ENCODE results near the gene DPYD.

The DPYD gene

DNA sequence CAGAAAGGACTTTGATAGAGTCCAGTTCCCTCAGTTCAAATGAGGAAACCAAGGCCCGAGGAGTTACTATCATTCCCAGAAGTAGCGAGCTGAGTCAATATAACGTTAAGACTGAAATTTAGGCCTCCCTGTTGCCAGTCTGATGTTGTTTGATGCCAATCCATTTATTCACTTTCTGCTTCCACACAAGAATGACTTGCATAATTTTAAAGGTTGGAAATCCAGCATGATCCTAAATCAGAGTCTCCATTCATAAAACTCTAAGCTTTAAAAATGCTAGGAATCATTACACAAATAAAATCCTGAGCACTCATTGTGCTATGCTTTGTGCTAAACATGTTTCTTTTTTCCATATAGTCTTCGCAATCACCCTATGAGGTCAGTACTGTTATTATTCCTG, 784.9 kb downstream of the DPYD start:
- Histone ChIP-seq H3K4me3 (IDR thresholded peaks at IDR 0.05; ENCODE audit: insufficient read depth, low read depth, low read length) (no peak overlapping the region), H3K4me1 (ENCODE audit: low read depth, poor library complexity, severe bottlenecking) (no peaks in the 10 kb centered on the region), H3K36me3 (ENCODE audit: insufficient read depth) (no peaks in the 10 kb centered on the region), H3K4me2 (no peak overlapping the region), H3K27ac (no peak overlapping the region), H3K9ac (no peak overlapping the region), H2AFZ (ENCODE audit: low read depth) (no peak overlapping the region), H4K20me1 (ENCODE audit: insufficient read depth) (no peaks in the 10 kb centered on the region), H3K79me2 (ENCODE audit: insufficient read depth, low read depth) (no peaks in the 10 kb centered on the region), H3K27me3 (ENCODE audit: insufficient read depth, low read depth) (no peaks in the 10 kb centered on the region)
- TF ChIP-seq, protein P1, sequence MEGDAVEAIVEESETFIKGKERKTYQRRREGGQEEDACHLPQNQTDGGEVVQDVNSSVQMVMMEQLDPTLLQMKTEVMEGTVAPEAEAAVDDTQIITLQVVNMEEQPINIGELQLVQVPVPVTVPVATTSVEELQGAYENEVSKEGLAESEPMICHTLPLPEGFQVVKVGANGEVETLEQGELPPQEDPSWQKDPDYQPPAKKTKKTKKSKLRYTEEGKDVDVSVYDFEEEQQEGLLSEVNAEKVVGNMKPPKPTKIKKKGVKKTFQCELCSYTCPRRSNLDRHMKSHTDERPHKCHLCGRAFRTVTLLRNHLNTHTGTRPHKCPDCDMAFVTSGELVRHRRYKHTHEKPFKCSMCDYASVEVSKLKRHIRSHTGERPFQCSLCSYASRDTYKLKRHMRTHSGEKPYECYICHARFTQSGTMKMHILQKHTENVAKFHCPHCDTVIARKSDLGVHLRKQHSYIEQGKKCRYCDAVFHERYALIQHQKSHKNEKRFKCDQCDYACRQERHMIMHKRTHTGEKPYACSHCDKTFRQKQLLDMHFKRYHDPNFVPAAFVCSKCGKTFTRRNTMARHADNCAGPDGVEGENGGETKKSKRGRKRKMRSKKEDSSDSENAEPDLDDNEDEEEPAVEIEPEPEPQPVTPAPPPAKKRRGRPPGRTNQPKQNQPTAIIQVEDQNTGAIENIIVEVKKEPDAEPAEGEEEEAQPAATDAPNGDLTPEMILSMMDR (conservative IDR thresholded peaks at IDR 0.05; ENCODE audit: low read depth, low read length) = no peak

DNA sequence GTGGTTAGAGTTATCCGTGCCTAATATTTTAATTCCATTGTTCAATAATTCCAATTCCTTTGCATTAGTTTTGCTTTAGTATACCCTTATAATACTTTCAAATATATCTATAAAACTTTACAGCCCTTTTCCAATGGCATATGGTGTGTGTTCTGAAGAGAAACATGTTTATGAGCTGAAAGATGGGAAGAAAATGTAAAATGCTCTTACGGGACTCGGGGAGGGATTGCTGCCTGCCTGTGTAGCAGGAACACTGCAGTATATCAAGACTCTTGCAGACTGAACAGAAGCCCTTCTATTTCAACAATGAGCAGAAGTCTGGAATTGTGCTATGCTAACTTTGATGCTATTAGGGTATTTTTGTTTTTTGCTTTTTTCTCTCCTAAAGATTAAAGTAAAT, 792.4 kb downstream of the DPYD start:
- Histone ChIP-seq H3K79me2 (ENCODE audit: insufficient read depth, low read depth) (no peaks in the 10 kb centered on the region), H3K27ac (no peak overlapping the region), H3K4me1 (ENCODE audit: low read depth, poor library complexity, severe bottlenecking) (no peaks in the 10 kb centered on the region), H4K20me1 (ENCODE audit: insufficient read depth) (no peaks in the 10 kb centered on the region), H3K9ac (no peak overlapping the region), H2AFZ (ENCODE audit: low read depth) (no peak overlapping the region), H3K36me3 (ENCODE audit: insufficient read depth) (no peaks in the 10 kb centered on the region), H3K4me3 (IDR thresholded peaks at IDR 0.05; ENCODE audit: insufficient read depth, low read depth, low read length) (no peak overlapping the region), H3K27me3 (ENCODE audit: insufficient read depth, low read depth) (no peaks in the 10 kb centered on the region), H3K4me2 (no peak overlapping the region)
- TF ChIP-seq, protein P1 (conservative IDR thresholded peaks at IDR 0.05; ENCODE audit: low read depth, low read length) = no peak

DNA sequence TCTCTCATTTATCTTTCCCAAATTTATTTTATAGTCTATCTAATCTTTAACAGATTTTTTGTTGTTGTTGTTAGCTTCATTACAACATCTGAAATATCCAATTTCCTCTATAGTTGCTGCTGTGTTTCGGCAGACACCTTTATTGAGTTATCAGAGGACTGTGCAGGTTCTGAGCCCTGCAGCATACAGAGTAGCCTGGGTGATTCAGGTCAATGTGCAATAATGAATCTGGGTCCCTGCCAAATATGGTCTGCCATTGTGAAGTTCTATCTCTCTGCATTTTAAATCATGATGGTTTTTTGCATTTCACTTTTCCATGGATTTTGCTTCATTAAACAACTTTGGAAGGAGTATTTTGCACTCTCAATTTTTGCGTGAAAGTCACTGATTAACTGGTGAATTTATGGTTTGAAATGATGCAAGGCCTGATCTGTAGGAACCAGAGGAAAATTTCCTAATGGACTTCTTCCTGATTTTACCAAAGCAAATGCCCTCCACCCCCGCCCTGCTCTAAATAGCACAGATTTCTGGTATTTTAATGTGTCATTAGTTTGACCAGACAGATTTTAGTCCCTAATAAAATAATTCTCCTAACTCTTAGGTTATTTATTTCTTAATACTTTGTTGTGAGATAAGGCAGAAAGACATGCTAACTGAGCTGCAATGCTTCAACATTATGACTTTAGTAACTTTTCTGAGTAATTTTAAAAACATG, 797.0 kb downstream of the DPYD start:
- Histone ChIP-seq H3K27me3 (ENCODE audit: insufficient read depth, low read depth) (no peaks in the 10 kb centered on the region), H3K36me3 (ENCODE audit: insufficient read depth) (no peaks in the 10 kb centered on the region), H3K4me2 (no peak overlapping the region), H2AFZ (ENCODE audit: low read depth) (no peak overlapping the region), H3K27ac (no peak overlapping the region), H3K4me1 (ENCODE audit: low read depth, poor library complexity, severe bottlenecking) (no peaks in the 10 kb centered on the region), H3K79me2 (ENCODE audit: insufficient read depth, low read depth) (no peaks in the 10 kb centered on the region), H3K9ac (no peak overlapping the region), H4K20me1 (ENCODE audit: insufficient read depth) (no peaks in the 10 kb centered on the region), H3K4me3 (IDR thresholded peaks at IDR 0.05; ENCODE audit: insufficient read depth, low read depth, low read length) (no peak overlapping the region)
- TF ChIP-seq, protein P1 (conservative IDR thresholded peaks at IDR 0.05; ENCODE audit: low read depth, low read length) = no peak

DNA sequence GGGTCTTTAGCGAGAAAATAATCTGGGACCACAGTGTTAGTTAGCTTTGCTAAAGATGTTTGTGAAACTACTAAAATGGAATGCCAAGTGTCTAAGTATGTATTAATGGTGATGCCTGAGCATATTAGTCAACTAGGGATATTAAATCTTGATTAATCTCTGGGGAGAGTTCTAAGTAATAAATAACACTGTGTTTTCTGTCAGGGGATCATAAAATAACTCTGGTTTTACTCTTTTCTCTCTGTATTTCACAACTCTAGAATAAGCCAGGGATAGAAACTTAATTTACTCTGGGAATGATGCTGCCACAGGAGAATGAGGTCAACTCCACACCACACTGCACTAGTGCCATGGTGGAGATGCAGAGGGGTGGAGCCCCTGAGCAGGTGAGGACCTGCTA, 800.0 kb downstream of the DPYD start:
- Histone ChIP-seq H3K4me2 (no peak overlapping the region), H2AFZ (ENCODE audit: low read depth) (no peak overlapping the region), H3K9ac (no peak overlapping the region), H3K27ac (no peak overlapping the region), H3K4me1 (ENCODE audit: low read depth, poor library complexity, severe bottlenecking) (no peaks in the 10 kb centered on the region), H3K4me3 (IDR thresholded peaks at IDR 0.05; ENCODE audit: insufficient read depth, low read depth, low read length) (no peak overlapping the region), H3K27me3 (ENCODE audit: insufficient read depth, low read depth) (no peaks in the 10 kb centered on the region), H4K20me1 (ENCODE audit: insufficient read depth) (no peaks in the 10 kb centered on the region), H3K79me2 (ENCODE audit: insufficient read depth, low read depth) (no peaks in the 10 kb centered on the region), H3K36me3 (ENCODE audit: insufficient read depth) (no peaks in the 10 kb centered on the region)
- TF ChIP-seq, protein P1 (conservative IDR thresholded peaks at IDR 0.05; ENCODE audit: low read depth, low read length) = no peak
